HCT116 (cell line): ENCODE data around the gene PARVA.

Source experiments
- EGR1 ChIP-seq: IDR thresholded peaks from 2 replicates; pipeline ENCODE4 v1.6.1; 2012; ENCODE audit warnings: low read depth
- EZH2 ChIP-seq: fragments of 200-600 bp; sonication (generic); IDR thresholded peaks from 2 replicates; pipeline ENCODE4 v1.6.1; 2017; ENCODE audit warnings: antibody characterized with exemption, mixed run types
- POLR2A ChIP-seq: IDR thresholded peaks from 2 replicates; pipeline ENCODE4 v1.7.0; 2011; ENCODE audit warnings: borderline replicate concordance; ENCODE audit not compliant: insufficient read depth, insufficient read length; ENCODE audit errors: extremely low read depth
- POLR2AphosphoS5 ChIP-seq: IDR thresholded peaks from 2 replicates; pipeline ENCODE4 v1.6.1; 2011; ENCODE audit warnings: mild to moderate bottlenecking, low read depth, low read length, moderate library complexity
- RAD21 ChIP-seq: IDR thresholded peaks from 2 replicates; pipeline ENCODE4 v1.6.1; 2012; ENCODE audit warnings: low read depth, mild to moderate bottlenecking
- SIN3A ChIP-seq: IDR thresholded peaks from 2 replicates; pipeline ENCODE4 v1.6.1; 2012; ENCODE audit warnings: low read depth
- SP1 ChIP-seq: IDR thresholded peaks from 2 replicates; pipeline ENCODE4 v1.6.1; 2012; ENCODE audit warnings: low read depth
- TF ChIP-seq, protein P1 (sequence below), 3 experiments: fragments of 200-600 bp in 1 of 3; sonication (generic) in 1 of 3; IDR thresholded peaks in 2 of 3; conservative IDR thresholded peaks in 1 of 3; 2 replicates each; pipeline ENCODE4 v1.5.1; 2012 to 2017; ENCODE audit warnings: low read depth in 2 of 3, low read length in 2 of 3, antibody characterized with exemption in 1 of 3, borderline replicate concordance in 1 of 3, control low read depth in 1 of 3, mild to moderate bottlenecking in 1 of 3, mixed read lengths in 1 of 3, mixed run types in 1 of 3, moderate library complexity in 1 of 3; ENCODE audit not compliant: insufficient read depth in 1 of 3

DNA sequence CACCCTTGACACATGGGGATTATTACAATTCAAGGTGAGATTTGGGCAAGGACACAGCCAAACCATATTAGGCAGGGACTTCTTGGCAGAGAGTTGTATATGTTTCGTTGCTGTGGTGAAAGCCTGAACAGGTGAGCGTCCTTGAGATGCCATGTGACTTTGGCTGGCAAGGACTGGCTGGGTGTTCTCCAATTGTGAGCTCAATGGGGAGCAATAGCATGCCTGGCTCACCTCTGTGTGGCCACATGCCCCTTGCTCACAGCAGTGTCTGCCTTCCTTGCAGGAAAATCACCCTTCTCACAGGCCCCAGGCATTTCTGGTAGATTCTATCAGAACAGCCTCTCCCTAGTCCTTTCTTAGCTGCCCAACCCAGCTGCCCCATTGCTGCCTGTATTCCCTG, 105.5 kb downstream of the PARVA start:
- TF ChIP-seq, protein P1, sequence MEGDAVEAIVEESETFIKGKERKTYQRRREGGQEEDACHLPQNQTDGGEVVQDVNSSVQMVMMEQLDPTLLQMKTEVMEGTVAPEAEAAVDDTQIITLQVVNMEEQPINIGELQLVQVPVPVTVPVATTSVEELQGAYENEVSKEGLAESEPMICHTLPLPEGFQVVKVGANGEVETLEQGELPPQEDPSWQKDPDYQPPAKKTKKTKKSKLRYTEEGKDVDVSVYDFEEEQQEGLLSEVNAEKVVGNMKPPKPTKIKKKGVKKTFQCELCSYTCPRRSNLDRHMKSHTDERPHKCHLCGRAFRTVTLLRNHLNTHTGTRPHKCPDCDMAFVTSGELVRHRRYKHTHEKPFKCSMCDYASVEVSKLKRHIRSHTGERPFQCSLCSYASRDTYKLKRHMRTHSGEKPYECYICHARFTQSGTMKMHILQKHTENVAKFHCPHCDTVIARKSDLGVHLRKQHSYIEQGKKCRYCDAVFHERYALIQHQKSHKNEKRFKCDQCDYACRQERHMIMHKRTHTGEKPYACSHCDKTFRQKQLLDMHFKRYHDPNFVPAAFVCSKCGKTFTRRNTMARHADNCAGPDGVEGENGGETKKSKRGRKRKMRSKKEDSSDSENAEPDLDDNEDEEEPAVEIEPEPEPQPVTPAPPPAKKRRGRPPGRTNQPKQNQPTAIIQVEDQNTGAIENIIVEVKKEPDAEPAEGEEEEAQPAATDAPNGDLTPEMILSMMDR (IDR thresholded peaks at IDR 0.05 in 2 of 3, conservative IDR thresholded peaks at IDR 0.05 in 1 of 3; ENCODE audit: borderline replicate concordance in 1 of 3, insufficient read depth in 1 of 3, low read depth in 2 of 3, low read length in 2 of 3) = no peak
- TF ChIP-seq EZH2 (no peak), RAD21 (no peak), EGR1 (no peak), SP1 (no peak), SIN3A (no peak), POLR2AphosphoS5 (no peak), POLR2A (no peak)
